Dermis microvascular lymphatic vessel endothelial cell (primary cell): ENCODE results near the gene ZSWIM3. TPM values are rescaled to one million over a fixed set of nuclear protein-coding genes. Genes with fewer than 3 reads are reported as not detected.

ENCODE experiments used
- DNase-seq, 2 donors: peaks; one replicate each; pipeline versions ENCODE4 v3.0.0 to v3.0.0-alpha.2; 2010; ENCODE audit warnings: low read depth in 2 of 2
- total RNA-seq: library from RNA; depleted of rRNA; stranded (reverse); fragments of >200 nt; gene quantifications from 2 replicates; pipeline ENCODE4 v1.2.1, GENCODE V29; 2014

Gene ZSWIM3
- total RNA-seq, 1 donor from 2014 or later = 6.2 TPM

DNA sequence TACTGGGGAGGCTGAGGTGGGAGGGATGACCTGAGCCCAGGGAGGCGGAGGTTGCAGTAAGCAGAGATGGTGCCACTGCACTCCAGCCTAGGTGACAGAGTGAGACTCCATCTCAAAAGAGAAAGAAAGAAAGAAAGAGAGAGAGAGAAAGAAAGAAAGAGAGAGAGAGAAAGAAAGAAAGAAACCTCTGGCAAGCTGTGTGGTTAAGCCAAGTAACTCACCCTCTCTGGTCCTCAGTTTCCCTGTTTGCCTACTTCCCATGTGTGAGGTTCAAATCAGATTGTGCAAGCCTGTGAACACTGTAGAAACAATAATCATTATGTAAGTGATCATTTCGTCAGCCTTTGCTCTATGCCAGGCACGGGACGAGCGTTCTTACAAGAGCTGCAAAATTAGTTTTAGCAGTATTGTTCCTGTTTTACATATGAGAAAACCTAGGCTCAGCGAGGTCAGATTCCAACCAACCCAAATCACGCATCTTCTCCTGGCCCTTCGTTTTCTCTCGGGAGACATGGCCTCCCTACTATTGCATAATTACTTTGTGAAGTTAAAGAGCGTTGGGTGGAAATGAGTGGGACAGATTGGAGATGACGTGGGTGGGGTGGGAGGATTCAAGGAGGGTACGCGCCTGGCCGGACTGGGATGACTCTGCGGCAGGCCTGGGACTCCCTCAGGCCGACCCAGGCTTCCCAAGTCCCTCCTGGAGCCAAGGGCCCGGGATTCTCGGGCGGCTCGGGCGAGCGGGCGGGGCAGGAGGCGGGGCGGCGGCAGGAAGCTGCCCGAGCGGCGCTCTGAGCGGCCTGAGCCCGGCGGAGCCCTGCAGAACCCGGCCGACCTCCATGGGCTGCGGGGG lies 24.2 kb upstream of the ZSWIM3 start, which contains the start of gene SNX21:
Gene SNX21, plus strand, starts transcription at position 770 of the 853 bp plus-strand sequence. CDS start 121 bp downstream, outside the sequence.
- DNase-seq = peak; percentile 21 to 78

DNA sequence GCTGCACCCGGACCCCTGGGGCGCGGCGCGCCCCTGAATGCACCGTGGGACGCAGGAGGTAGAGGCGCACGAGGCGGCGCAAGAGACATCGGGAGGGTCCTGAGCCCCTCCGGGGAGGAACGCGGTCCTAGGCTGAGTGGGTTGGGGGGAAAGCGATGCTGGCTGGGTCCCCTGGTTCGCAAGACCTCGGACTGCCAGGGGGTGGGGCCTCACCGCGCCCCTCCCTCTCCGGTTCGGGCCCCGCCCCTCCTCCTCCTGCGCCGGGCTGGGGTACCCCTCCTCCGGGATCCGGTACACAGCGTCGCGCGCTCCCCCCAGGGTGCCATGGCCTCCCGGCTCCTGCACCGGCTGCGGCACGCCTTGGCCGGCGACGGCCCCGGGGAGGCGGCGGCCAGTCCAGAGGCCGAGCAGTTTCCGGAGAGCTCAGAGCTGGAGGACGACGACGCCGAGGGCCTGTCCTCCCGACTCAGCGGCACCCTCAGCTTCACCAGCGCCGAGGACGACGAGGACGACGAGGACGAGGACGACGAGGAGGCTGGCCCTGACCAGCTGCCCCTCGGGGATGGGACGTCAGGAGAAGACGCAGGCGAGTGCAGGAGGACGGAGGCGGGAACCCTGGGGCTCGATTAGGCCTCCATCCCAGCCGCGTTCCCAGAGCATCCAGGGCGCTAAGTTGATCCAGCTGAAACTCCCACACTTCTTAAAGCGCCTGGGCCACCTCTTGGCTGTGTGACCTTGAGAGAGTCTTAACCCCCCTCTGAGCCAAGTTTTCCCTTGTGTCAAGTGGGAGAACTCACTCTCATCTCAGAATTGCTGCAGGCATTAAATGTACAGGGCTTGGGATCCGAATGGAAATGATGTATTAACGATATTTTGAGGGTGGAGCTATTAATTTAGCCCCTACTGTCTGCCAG lies 23.3 kb upstream of the ZSWIM3 start:
- DNase-seq = peak in 1 of 2 donors; percentile 70

DNA sequence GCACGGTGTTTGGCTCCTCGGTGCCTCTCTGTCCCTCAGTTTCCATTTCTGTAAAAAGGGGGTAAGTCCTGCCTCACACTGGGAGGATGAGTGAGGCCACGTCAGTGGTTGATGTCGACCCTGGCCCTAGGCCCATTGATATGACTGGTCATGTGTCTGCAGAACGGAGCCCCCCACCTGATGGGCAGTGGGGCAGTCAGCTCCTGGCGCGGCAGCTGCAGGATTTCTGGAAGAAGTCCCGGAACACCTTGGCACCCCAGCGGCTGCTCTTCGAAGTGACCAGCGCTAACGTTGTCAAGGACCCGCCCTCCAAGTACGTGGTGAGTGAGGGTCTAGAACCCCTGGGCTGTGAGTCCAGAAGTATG lies 22.6 kb upstream of the ZSWIM3 start:
- DNase-seq = no peak

DNA sequence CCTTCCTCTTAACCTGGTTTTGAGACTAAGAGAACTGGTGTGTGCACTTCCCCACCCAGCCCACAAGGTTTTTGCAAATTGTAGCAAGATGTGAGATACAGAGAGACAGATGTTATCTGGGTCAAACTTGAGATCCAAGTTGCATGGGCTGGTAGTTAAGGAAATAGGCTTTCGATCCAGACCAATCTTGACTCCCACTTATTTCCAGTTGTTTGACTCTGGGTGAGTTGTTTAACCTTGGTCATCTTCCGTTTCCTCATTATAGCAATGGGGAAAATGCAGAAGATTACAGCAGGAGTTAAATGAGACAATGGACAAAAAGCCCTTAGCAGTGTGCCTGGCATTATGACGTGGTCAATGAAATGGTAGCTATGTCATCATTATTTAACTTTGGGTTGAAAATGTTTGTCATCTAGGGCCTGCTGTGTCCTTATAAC lies 22.1 kb upstream of the ZSWIM3 start:
- no peak for DNase-seq

DNA sequence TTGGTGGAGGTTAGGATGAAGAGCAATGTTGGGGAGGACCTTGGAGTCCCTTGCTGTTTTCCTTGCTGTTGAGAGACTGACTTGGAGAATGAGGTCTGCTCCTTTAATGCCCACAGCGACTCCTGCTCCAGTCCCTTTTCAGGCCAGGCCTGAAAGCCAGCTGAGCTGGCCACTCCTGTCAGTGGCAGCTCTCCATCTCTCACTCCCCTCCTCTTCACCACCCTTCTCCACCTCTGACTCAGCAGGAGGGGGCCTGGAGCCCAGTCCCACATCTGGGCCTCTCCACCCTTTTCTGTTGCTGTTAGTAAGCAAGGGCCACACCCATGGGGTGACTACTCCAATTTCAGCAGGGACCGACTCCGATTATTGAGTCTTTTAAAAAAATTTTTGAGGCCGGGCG lies 21.6 kb upstream of the ZSWIM3 start:
- no peak for DNase-seq

DNA sequence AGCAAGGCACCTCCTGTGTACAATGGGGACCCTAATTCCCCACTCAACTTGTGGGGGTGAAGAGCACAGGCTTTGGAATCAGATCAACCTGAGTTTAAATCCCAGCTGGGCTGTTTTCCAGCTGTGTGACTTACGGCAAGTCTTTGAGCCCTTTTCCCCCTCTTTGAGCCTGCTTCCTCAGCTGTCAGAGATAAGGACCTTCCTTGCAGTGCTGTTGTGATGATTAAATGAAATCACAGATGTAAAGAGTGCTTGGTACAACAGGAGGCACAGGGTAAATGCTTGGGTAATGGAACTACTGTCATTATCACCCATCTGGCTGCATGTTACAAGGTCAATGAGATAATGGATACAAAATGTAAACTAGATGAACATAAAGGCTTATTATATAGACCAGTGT lies 20.6 kb upstream of the ZSWIM3 start:
- DNase-seq = no peak

DNA sequence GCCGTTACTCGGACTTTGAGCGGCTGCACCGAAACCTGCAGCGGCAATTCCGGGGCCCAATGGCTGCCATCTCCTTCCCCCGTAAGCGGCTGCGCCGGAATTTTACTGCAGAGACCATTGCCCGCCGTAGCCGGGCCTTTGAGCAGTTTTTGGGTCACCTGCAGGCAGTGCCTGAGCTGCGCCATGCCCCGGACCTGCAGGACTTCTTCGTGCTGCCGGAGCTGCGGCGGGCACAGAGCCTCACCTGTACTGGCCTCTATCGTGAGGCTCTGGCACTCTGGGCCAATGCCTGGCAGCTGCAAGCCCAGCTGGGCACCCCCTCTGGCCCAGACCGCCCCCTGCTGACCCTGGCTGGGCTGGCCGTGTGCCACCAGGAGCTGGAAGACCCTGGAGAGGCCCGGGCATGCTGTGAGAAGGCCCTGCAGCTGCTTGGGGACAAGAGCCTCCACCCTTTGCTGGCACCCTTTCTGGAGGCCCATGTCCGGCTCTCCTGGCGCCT lies 16.7 kb upstream of the ZSWIM3 start:
- no peak for DNase-seq

DNA sequence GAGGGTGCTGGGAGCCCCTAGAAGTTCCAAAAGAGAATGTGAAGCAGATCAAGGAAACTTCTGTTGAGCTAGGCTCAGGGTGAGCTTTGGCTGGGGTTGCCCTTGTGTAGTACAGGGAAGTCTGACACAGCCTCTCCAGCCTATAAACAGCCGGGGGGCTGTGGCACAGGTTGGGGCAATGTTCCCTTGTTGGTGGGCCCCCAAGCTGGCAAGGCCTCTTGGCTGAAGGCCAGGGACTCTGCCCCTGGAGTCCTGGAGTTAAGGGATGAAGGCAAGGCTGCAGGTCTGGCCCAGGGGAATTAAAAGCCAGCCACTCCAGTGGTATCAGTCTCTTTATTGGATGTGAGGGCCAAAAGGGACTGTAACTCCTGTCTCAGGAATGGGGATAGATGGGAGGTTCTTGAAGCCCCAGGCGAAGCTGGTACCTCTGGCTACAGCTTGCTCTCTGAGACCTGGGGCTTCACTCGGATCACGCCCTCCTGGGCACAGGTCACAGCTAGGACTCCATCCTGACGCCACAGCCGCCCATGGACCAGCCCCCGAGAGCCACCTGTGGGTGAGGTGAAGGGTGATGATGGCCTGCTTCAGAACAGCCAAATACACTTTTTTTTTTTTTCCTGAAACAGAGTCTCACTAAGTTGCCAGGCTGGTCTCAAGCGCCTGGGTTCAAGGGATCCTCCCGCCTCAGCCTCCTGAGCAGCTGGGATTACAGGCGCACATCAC lies 15.8 kb upstream of the ZSWIM3 start:
- no peak for DNase-seq

DNA sequence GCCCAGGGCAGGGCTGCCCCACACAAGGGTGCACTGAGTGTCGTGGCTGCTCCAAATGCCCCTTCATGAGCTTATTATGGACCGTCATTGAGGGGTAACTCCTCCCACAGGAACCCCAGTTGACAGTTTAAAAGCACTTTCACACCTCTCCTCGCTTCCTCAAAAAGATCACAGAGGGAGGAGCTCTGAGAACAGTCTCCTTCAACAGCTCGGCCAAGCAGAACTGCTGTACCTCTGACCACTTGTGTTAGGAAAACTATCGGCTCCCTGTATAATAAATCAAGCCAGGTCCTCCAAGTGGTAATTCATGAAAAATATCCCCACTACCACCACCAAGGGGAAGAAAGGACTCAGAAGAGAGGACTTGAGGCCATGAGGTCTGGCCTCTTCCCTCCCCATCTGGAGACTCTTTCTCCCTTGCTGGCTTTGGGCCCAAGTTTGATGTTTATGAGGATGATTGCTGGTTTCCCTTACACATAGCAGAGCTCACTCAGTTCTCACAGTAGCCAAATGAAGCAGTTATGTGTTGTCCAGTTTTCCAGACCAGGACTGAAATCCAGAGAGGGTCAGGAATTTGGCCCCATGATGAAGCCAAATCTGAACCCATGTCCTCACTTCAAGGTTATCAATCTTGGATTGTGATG lies 15.1 kb upstream of the ZSWIM3 start:
- DNase-seq = peak in 1 of 2 donors; percentile 32

DNA sequence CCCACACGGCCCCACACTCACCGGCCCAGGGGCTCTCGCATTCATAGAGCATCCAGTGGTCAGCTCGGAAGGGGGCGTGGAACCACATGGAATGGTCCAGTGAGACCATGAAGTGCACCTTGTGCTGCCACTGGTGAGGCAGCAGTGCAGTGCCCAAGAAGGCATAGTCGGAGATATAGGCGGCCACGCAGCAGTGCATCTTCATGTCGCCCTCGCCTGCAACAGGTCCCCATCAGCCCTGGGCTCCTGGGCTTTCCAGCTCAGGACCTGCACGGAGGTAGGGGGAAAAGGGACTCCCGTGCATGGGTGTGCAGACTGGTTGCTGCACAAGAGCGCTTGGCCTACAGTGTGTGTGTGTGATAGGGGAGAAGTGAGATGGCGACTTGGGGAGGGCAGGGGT lies 13.9 kb upstream of the ZSWIM3 start:
- DNase-seq = no peak

DNA sequence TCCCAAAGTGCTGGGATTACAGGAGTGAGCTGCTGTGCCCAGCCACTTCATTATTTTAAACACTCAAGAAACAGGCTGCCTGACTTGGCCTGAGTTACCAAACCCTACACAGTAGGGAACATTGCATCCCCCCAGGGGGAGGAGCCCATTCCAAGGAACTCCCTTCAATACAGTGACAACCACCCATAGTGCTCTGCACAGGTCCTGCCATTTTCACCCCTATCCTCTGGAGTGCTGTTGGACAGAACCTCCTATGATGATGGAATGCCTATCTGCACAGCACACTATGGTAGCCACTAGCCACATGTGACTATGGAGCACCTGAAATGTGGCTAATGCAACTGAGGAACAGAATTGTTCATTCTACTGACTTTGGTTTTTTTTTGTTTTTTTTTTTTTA lies 12.0 kb upstream of the ZSWIM3 start:
- DNase-seq = no peak

DNA sequence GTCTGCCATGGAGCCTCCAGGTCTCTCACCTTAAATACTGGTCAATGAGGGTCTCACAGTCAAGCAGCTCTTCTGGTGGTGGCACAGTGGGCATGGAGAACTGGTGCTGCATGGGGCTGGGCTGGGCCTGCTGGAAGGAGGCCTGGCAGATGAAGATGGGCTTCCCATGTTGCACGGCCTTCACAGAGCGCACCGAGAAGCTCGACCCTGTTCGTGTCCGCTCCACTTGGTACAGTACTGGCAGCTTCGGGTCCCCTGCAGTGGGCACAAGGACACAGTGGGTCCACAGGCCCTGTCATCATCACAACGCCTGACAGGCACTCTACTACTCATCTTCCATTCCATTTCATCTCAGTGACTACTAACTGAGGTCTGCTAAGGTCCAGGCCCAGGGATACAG lies 9.0 kb upstream of the ZSWIM3 start:
- no peak for DNase-seq

DNA sequence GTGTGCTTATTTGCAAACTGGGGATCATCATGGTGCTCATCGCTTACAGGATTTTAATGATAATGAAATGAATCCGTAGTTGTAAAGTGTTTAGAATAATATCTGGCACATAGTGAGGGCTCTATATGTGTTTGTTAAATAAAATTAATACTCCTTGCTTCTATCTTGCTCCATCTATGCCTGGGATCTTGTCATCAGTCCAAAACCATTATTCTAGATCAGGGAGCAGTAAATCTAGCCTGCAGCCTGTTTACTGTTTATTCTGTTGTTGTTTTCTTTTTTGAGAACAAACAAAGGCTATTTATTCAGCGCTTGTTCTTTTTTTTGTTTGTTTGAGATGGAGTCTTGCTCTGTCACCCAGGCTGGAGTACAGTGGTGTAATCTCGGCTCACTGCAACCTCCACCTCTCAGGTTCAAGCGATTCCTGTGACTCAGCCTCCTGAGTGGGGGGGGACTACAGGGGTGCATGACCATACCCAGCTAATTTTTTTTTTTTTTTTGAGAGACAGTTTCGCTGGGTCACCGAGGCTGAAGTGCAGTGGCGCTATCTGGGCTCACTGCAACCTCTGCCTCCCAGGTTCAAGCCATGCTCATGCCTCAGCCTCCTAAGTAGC lies 8.3 kb upstream of the ZSWIM3 start:
- no peak for DNase-seq

DNA sequence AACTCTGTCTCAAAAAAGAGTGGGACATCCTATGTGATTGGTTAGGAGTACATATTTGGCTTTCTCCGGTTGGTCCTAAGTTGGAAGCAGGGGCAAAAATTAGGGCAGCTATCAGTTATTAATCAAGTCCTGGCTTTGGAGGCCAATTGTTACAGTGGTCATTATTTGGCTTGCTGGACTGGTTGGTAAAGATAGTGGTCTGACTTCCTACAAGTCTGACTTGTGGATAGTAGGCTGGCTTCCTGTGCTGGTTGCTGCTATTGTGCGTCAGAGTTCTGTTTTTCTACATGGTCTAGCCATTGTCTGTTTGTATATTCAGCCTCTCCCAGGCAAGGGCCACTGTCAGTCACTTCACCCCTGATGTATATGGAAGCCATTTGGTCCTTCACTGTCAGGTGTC lies 7.2 kb upstream of the ZSWIM3 start:
- no peak for DNase-seq

DNA sequence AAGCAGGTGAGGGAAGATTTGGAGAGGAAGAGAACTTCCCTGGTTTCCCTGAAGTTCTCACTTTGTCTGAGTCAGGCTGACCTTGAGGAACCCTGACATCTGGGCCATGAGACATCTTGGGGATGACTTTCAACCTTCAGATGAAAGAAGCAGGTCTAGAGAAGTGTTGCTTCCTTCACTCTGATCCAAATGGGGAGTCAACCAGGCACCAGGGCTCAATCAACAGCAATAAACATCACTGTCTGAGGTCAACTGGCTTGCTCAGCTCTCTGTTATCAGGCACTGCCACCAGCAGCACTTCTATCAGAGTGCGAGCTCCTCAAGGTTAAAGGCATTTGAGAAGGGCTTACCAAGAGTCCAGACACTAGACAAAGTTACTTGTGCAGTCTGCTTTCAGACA lies 6.5 kb upstream of the ZSWIM3 start:
- DNase-seq = no peak

DNA sequence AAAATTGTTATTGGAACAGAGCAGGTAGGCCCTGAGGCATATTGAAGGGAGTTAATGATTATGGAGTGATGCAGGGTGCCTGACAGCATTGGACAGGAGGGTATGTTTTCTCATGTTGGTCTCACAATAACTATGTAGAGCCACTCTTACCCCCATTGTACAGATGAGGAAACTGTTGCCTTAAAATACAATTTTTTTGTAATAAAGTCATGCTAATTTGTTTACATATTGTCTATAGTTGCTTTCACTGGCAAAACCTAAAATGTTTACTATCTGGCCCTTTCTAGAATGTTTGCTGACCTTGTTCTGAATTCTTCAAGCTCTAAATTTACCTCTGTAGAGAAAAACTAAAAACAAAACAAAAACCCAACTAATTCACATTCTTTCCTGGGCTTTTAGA lies 5.9 kb upstream of the ZSWIM3 start:
- DNase-seq = no peak

DNA sequence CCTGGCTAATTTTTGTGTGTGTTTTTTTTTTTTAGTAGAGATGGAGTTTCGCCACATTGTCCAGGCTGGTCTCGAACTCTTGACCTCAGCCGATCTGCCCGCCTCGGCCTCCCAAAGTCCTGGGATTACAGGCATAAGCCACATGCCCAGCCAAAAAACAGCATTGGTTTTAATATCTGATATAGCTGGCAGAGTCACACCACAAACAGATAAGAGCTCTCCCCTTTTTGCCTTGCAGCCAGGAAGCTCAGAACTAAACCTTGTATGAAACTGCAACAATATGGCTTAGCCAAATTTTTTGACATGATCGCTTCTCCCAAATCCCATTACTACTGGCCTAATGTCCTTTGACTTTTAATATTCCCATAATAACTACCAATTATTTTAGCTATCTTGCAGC lies 5.1 kb upstream of the ZSWIM3 start:
- DNase-seq = no peak

DNA sequence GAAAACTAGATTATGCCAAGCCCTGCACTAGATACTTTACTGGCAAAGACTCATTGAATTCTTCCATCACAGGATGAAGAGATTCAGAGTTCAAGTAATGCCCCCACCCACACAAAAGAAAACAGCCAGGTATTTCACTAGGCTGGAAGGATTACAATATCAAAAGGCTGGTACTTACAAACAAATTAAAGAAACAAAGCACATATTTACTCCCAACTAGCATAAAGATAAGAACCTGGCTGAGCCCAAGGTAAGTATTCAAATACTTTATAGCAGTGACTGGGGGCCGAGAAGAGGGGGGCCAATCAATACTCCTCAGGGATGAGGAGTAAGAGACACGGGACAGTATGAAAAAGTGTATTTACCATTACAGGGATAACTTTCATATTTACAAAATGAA lies 3.9 kb upstream of the ZSWIM3 start:
- DNase-seq = no peak

DNA sequence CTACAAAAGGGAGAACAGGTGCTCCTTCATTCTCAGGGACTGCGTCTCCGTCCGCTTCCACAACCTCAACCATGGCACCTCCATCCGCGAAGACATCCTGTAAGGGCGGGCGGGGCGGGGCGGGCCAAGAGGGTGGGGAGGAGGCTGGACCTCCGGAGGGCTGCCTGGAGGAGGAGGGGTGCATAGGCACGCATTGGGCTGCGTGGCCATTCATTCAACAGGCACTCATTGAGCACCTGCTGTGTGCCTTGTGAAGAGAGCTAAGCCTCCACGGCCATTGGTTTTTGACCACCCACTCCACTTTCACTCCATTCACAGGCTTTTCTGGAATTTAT lies 435 bp downstream of the ZSWIM3 start:
- peak in 1 of 2 donors; percentile 15 for DNase-seq

DNA sequence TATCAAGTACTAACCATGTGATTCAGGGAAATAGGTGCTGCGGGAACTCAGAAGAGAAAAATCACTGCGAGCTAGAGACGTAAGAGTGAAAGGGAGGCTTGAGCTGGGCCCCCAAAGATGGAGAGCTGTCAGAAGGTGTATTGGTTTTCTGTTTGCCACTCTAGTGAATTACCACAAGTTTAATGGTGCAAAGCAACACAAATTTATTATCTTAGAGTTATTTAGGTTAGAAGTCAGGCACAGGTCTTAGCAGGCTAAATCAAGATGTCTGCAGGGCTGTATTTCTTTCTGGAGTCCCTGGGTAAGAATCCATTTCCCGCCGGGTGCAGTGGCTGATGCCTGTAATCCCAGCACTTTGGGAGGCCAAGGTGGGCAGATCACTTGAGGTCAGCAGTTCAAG lies 2.5 kb downstream of the ZSWIM3 start:
- no peak for DNase-seq
